HCT116 (cell line): ENCODE data around the gene CDCA7.

Experiments used
- EZH2phosphoT487 ChIP-seq: fragments of 200-600 bp; IDR thresholded peaks from 2 replicates; pipeline ENCODE4 v1.6.1; 2018; ENCODE audit warnings: antibody characterized with exemption, borderline replicate concordance
- FOSL1 ChIP-seq: IDR thresholded peaks from 2 replicates; pipeline ENCODE4 v1.6.1; 2012; ENCODE audit warnings: low read depth
- JUND ChIP-seq: IDR thresholded peaks from 2 replicates; pipeline ENCODE4 v1.6.1; 2012
- POLR2A ChIP-seq: IDR thresholded peaks from 2 replicates; pipeline ENCODE4 v1.7.0; 2011; ENCODE audit warnings: borderline replicate concordance; ENCODE audit not compliant: insufficient read depth, insufficient read length; ENCODE audit errors: extremely low read depth
- POLR2AphosphoS5 ChIP-seq: IDR thresholded peaks from 2 replicates; pipeline ENCODE4 v1.6.1; 2011; ENCODE audit warnings: mild to moderate bottlenecking, low read depth, low read length, moderate library complexity
- SRF ChIP-seq: IDR thresholded peaks from 2 replicates; pipeline ENCODE4 v1.6.1; 2012; ENCODE audit warnings: low read depth
- TF ChIP-seq, protein P1 (sequence below), 3 experiments: fragments of 200-600 bp in 1 of 3; sonication (generic) in 1 of 3; IDR thresholded peaks in 2 of 3; conservative IDR thresholded peaks in 1 of 3; 2 replicates each; pipeline ENCODE4 v1.5.1; 2012 to 2017; ENCODE audit warnings: low read depth in 2 of 3, low read length in 2 of 3, antibody characterized with exemption in 1 of 3, borderline replicate concordance in 1 of 3, control low read depth in 1 of 3, mild to moderate bottlenecking in 1 of 3, mixed read lengths in 1 of 3, mixed run types in 1 of 3, moderate library complexity in 1 of 3; ENCODE audit not compliant: insufficient read depth in 1 of 3
- TF ChIP-seq, protein P2 (sequence below): IDR thresholded peaks from 2 replicates; pipeline ENCODE4 v1.6.1; 2011; ENCODE audit warnings: mild to moderate bottlenecking, low read length, moderate library complexity; ENCODE audit not compliant: insufficient replicate concordance; ENCODE audit errors: extremely low read depth

DNA sequence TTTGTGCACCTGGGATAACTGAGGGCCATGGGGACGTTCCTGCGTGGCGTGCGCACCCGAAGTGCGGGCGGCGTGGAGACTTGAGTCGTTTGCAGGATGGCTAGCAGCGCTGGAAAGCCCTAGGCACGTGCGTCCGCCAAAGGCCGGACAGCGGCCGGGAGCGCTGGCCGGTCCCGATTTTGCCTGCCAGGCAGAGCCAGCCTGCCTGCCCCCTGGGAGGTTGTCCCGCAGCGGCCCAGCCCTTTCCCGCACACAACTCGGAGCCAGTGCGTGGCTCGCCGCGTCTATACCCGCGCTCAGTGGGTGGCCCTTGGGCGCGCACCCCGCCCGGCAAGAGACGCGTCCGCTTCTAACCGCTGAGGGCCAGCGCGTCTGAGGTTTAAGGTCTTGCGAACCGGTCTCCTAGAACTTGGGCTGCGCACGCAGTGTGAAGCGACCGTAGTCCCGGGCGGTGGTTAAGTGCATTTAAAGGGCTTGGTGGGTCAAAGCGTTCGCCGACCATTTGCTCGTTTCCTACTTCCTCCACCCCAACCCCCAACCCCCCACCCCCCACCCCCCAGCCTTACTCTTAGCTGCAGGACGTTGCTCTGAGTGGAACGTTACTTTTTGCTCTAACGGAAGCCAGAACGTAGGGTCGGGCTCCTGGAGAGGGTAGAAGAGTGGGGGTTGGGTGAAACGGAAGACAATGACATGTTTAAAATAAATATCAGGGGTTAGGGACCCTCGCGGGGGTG, 627 bp downstream of the CDCA7 start:
- TF ChIP-seq JUND = no peak
- TF ChIP-seq, protein P1, sequence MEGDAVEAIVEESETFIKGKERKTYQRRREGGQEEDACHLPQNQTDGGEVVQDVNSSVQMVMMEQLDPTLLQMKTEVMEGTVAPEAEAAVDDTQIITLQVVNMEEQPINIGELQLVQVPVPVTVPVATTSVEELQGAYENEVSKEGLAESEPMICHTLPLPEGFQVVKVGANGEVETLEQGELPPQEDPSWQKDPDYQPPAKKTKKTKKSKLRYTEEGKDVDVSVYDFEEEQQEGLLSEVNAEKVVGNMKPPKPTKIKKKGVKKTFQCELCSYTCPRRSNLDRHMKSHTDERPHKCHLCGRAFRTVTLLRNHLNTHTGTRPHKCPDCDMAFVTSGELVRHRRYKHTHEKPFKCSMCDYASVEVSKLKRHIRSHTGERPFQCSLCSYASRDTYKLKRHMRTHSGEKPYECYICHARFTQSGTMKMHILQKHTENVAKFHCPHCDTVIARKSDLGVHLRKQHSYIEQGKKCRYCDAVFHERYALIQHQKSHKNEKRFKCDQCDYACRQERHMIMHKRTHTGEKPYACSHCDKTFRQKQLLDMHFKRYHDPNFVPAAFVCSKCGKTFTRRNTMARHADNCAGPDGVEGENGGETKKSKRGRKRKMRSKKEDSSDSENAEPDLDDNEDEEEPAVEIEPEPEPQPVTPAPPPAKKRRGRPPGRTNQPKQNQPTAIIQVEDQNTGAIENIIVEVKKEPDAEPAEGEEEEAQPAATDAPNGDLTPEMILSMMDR (IDR thresholded peaks at IDR 0.05 in 2 of 3, conservative IDR thresholded peaks at IDR 0.05 in 1 of 3; ENCODE audit: borderline replicate concordance in 1 of 3, insufficient read depth in 1 of 3, low read depth in 2 of 3, low read length in 2 of 3) = no peak
- no peak for TF ChIP-seq EZH2phosphoT487
- TF ChIP-seq POLR2A = no peak
- TF ChIP-seq POLR2AphosphoS5 = no peak
- no peak for TF ChIP-seq SRF
- TF ChIP-seq, protein P2, sequence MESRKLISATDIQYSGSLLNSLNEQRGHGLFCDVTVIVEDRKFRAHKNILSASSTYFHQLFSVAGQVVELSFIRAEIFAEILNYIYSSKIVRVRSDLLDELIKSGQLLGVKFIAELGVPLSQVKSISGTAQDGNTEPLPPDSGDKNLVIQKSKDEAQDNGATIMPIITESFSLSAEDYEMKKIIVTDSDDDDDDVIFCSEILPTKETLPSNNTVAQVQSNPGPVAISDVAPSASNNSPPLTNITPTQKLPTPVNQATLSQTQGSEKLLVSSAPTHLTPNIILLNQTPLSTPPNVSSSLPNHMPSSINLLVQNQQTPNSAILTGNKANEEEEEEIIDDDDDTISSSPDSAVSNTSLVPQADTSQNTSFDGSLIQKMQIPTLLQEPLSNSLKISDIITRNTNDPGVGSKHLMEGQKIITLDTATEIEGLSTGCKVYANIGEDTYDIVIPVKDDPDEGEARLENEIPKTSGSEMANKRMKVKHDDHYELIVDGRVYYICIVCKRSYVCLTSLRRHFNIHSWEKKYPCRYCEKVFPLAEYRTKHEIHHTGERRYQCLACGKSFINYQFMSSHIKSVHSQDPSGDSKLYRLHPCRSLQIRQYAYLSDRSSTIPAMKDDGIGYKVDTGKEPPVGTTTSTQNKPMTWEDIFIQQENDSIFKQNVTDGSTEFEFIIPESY = no peak
- no peak for TF ChIP-seq FOSL1
